ENCODE data around the gene DGCR2.

- no peak for TF ChIP-seq CTCF (IDR thresholded peaks at IDR 0.05)
- no peak for TF ChIP-seq POLR2A (IDR thresholded peaks at IDR 0.05)
Observed at GRCh38 chr22:18991821-18992442, 130.3 kb downstream of the DGCR2 start.

Data from adrenal gland (tissue), 5 donors.